Esophagus squamous epithelium (tissue), 4 donors: Measurements from ENCODE around the gene CABP5.

ENCODE experiments used
- POLR2A ChIP-seq, 4 donors: fragments of 450-650 bp; IDR thresholded peaks; one replicate each; pipeline ENCODE4 v1.6.1; 2017; ENCODE audit warnings: antibody characterized with exemption in 4 of 4, mild to moderate bottlenecking in 4 of 4, moderate library complexity in 3 of 4
- TF ChIP-seq, protein P1 (sequence below), 6 experiments: fragments of 450-650 bp in 4 of 6; fragments of 200-600 bp in 2 of 6; sonication (generic) in 2 of 6; IDR thresholded peaks; one replicate each; pipeline ENCODE4 v1.5.1; 2016 to 2019; ENCODE audit warnings: antibody characterized with exemption in 6 of 6, mild to moderate bottlenecking in 4 of 6, moderate library complexity in 4 of 6

DNA sequence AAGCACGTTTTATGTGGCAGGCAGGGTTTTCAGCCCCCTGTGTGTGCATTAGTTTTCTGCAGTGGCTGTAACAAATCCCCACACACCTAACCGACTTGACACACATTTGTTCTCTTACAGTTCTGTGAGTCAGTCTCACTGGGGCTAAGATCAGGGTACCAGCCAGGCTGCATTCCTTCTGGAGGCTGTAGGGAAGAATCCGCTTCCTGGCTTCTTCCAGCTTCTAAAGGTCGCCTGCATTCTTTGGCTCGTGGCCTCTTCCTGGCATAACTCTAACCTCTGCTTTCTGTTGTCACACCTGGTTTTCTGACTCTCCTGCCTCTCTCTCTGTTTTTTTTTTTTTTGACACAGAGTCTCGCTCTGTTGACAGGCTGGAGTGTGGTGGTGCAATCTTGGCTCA, 43.0 kb downstream of the CABP5 start:
- TF ChIP-seq, protein P1, sequence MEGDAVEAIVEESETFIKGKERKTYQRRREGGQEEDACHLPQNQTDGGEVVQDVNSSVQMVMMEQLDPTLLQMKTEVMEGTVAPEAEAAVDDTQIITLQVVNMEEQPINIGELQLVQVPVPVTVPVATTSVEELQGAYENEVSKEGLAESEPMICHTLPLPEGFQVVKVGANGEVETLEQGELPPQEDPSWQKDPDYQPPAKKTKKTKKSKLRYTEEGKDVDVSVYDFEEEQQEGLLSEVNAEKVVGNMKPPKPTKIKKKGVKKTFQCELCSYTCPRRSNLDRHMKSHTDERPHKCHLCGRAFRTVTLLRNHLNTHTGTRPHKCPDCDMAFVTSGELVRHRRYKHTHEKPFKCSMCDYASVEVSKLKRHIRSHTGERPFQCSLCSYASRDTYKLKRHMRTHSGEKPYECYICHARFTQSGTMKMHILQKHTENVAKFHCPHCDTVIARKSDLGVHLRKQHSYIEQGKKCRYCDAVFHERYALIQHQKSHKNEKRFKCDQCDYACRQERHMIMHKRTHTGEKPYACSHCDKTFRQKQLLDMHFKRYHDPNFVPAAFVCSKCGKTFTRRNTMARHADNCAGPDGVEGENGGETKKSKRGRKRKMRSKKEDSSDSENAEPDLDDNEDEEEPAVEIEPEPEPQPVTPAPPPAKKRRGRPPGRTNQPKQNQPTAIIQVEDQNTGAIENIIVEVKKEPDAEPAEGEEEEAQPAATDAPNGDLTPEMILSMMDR (IDR thresholded peaks at IDR 0.05), result no peak
- TF ChIP-seq POLR2A (IDR thresholded peaks at IDR 0.05), result no peak
